Measurements from ENCODE around the gene BEST2. TPM values are rescaled to one million over a fixed set of nuclear protein-coding genes. Genes with fewer than 3 reads are reported as not detected.

The BEST2 gene
- polyA plus RNA-seq, 1 donor from 2014 or later = not detected

DNA sequence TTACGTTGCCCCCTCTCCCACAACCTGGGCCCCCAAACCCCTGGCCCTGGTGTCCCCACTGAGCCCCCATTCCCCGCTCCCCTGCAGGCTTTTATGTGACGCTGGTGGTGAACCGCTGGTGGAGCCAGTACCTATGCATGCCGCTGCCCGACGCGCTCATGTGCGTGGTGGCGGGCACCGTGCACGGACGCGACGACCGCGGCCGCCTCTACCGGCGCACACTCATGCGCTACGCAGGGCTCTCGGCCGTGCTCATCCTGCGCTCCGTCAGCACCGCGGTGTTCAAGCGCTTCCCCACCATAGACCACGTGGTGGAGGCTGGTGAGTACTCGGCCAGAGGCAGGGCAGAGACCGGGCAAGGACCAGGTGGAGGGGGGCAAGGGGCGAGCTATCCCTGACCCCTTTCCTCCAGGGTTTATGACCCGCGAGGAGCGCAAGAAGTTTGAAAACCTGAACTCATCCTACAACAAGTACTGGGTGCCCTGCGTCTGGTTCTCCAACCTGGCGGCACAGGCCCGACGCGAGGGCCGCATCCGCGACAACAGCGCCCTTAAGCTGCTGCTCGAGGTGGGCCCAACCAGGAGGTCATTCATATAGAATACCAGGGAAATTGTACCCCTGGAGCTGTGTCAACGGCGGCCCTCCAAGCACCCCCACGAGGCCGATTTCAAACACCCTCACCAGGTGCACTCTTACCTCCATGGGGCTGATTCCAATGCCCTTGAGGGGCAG, 3.0 kb downstream of the BEST2 start:
- peaks cover 20% of the 10 kb centered on the region for H3K27me3 ChIP-seq (ENCODE audit: insufficient read depth, low read depth, low read length)
- H3K9ac ChIP-seq (ENCODE audit: low read length) = no peak overlapping the region
- no peak for TF ChIP-seq POLR2AphosphoS5 (IDR thresholded peaks at IDR 0.05)
- TF ChIP-seq RAD21 (conservative IDR thresholded peaks at IDR 0.05) = no peak
- TF ChIP-seq EZH2 (IDR thresholded peaks at IDR 0.05; ENCODE audit: borderline replicate concordance, insufficient read depth, low read length, poor library complexity, severe bottlenecking) = no peak
- TF ChIP-seq, protein P1, sequence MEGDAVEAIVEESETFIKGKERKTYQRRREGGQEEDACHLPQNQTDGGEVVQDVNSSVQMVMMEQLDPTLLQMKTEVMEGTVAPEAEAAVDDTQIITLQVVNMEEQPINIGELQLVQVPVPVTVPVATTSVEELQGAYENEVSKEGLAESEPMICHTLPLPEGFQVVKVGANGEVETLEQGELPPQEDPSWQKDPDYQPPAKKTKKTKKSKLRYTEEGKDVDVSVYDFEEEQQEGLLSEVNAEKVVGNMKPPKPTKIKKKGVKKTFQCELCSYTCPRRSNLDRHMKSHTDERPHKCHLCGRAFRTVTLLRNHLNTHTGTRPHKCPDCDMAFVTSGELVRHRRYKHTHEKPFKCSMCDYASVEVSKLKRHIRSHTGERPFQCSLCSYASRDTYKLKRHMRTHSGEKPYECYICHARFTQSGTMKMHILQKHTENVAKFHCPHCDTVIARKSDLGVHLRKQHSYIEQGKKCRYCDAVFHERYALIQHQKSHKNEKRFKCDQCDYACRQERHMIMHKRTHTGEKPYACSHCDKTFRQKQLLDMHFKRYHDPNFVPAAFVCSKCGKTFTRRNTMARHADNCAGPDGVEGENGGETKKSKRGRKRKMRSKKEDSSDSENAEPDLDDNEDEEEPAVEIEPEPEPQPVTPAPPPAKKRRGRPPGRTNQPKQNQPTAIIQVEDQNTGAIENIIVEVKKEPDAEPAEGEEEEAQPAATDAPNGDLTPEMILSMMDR (IDR thresholded peaks at IDR 0.05; ENCODE audit: poor library complexity, severe bottlenecking) = no peak
- TF ChIP-seq MXI1 (conservative IDR thresholded peaks at IDR 0.05; ENCODE audit: poor library complexity, severe bottlenecking) = no peak
- TF ChIP-seq, protein P2, sequence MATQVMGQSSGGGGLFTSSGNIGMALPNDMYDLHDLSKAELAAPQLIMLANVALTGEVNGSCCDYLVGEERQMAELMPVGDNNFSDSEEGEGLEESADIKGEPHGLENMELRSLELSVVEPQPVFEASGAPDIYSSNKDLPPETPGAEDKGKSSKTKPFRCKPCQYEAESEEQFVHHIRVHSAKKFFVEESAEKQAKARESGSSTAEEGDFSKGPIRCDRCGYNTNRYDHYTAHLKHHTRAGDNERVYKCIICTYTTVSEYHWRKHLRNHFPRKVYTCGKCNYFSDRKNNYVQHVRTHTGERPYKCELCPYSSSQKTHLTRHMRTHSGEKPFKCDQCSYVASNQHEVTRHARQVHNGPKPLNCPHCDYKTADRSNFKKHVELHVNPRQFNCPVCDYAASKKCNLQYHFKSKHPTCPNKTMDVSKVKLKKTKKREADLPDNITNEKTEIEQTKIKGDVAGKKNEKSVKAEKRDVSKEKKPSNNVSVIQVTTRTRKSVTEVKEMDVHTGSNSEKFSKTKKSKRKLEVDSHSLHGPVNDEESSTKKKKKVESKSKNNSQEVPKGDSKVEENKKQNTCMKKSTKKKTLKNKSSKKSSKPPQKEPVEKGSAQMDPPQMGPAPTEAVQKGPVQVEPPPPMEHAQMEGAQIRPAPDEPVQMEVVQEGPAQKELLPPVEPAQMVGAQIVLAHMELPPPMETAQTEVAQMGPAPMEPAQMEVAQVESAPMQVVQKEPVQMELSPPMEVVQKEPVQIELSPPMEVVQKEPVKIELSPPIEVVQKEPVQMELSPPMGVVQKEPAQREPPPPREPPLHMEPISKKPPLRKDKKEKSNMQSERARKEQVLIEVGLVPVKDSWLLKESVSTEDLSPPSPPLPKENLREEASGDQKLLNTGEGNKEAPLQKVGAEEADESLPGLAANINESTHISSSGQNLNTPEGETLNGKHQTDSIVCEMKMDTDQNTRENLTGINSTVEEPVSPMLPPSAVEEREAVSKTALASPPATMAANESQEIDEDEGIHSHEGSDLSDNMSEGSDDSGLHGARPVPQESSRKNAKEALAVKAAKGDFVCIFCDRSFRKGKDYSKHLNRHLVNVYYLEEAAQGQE (IDR thresholded peaks at IDR 0.05; ENCODE audit: borderline replicate concordance) = no peak
- TF ChIP-seq SMC3 (conservative IDR thresholded peaks at IDR 0.05; ENCODE audit: poor library complexity) = no peak
- no peak for TF ChIP-seq EP300 (conservative IDR thresholded peaks at IDR 0.05; ENCODE audit: poor library complexity, severe bottlenecking)
- no peak for TF ChIP-seq TAF1 (IDR thresholded peaks at IDR 0.05; ENCODE audit: low read depth)
- no peaks in the 10 kb centered on the region for H3K9me2 ChIP-seq (ENCODE audit: insufficient read depth, low read length)
- H2AFZ ChIP-seq (ENCODE audit: low read depth, low read length) = no peak overlapping the region
- no peaks in the 10 kb centered on the region for H3K36me3 ChIP-seq (ENCODE audit: insufficient read depth, low read length)
- no peaks in the 10 kb centered on the region for H3K9me3 ChIP-seq (ENCODE audit: low read length)
- no peaks in the 10 kb centered on the region for H4K20me1 ChIP-seq (ENCODE audit: insufficient read depth)
- no peaks in the 10 kb centered on the region for H3K79me2 ChIP-seq (replicated peaks; ENCODE audit: insufficient read depth, low read length)
- no peak overlapping the region for H3K4me3 ChIP-seq (ENCODE audit: low read length)
- no peaks in the 10 kb centered on the region for H3F3A ChIP-seq (ENCODE audit: insufficient read depth, low read length, poor library complexity, severe bottlenecking)
- no peak overlapping the region for H3K4me2 ChIP-seq (ENCODE audit: low read length)
- no peak overlapping the region for H3K27ac ChIP-seq (ENCODE audit: low read length)

DNA sequence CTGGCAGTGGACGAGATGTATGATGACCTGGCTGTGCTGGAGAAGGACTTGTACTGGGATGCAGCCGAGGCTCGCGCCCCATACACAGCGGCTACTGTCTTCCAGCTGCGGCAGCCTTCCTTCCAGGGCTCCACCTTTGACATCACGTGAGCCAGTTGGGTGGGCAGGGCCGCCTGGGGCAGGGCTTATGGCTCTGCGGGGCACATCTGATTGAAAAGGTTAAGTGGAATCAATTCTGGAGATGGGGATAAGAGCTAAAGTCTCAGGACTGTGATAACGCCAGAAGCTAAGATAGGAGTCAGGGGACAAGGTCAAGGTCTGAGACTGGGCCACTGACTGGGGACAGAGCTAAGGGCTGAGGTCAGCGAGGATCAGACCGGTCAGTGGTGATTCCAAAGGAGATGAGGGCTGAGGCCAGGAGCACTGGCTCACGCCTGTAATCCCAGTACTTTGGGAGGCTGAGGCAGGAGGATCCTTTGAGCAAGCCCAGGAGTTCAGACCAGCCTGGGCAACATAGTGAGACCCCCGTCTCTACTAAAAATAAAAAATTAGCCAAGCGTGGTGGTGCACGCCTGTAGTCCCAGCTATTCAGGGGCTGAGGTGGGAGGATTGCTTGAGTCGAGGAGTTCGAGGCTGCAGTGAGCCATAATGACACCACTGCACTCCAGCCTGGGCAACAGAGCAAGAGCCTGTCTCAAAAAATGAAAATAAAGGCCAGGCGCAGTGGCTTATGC, 4.7 kb downstream of the BEST2 start:
- H4K20me1 ChIP-seq (ENCODE audit: insufficient read depth) = no peaks in the 10 kb centered on the region
- H3K79me2 ChIP-seq (replicated peaks; ENCODE audit: insufficient read depth, low read length) = no peaks in the 10 kb centered on the region
- H3K4me2 ChIP-seq (ENCODE audit: low read length) = no peak overlapping the region
- no peak overlapping the region for H3K27ac ChIP-seq (ENCODE audit: low read length)
- TF ChIP-seq EP300 (conservative IDR thresholded peaks at IDR 0.05; ENCODE audit: poor library complexity, severe bottlenecking) = no peak
- no peak for TF ChIP-seq TAF1 (IDR thresholded peaks at IDR 0.05; ENCODE audit: low read depth)
- no peak for TF ChIP-seq POLR2AphosphoS5 (IDR thresholded peaks at IDR 0.05)
- no peak for TF ChIP-seq EZH2 (IDR thresholded peaks at IDR 0.05; ENCODE audit: borderline replicate concordance, insufficient read depth, low read length, poor library complexity, severe bottlenecking)
- TF ChIP-seq, protein P1 (IDR thresholded peaks at IDR 0.05; ENCODE audit: poor library complexity, severe bottlenecking) = no peak
- TF ChIP-seq SMC3 (conservative IDR thresholded peaks at IDR 0.05; ENCODE audit: poor library complexity) = no peak
- TF ChIP-seq, protein P2 (IDR thresholded peaks at IDR 0.05; ENCODE audit: borderline replicate concordance) = no peak
- no peak for TF ChIP-seq RAD21 (conservative IDR thresholded peaks at IDR 0.05)
- no peak for TF ChIP-seq MXI1 (conservative IDR thresholded peaks at IDR 0.05; ENCODE audit: poor library complexity, severe bottlenecking)
- H3K9me2 ChIP-seq (ENCODE audit: insufficient read depth, low read length) = no peaks in the 10 kb centered on the region
- H3K4me3 ChIP-seq (ENCODE audit: low read length) = no peak overlapping the region
- H3F3A ChIP-seq (ENCODE audit: insufficient read depth, low read length, poor library complexity, severe bottlenecking) = no peaks in the 10 kb centered on the region
- H2AFZ ChIP-seq (ENCODE audit: low read depth, low read length) = no peak overlapping the region
- H3K9me3 ChIP-seq (ENCODE audit: low read length) = no peaks in the 10 kb centered on the region
- H3K9ac ChIP-seq (ENCODE audit: low read length) = no peak overlapping the region
- H3K36me3 ChIP-seq (ENCODE audit: insufficient read depth, low read length) = no peaks in the 10 kb centered on the region
- peaks cover 11% of the 10 kb centered on the region for H3K27me3 ChIP-seq (ENCODE audit: insufficient read depth, low read depth, low read length)

Data from neural cell (in vitro differentiated cells).